ENCODE measurements around the gene ATP6V1E1.

Gene ATP6V1E1

GRCh38 chr22:17633998-17634323, 5.4 kb upstream of the ATP6V1E1 start:
- no peak for DNase-seq (ENCODE audit: low read depth, low spot score)

- no peak for DNase-seq (ENCODE audit: low read depth, low spot score)
Observed at GRCh38 chr22:17633217-17633997, 4.9 kb upstream of the ATP6V1E1 start.

GRCh38 chr22:17631076-17631565, 2.6 kb upstream of the ATP6V1E1 start:
- DNase-seq (ENCODE audit: low read depth, low spot score), result no peak

GRCh38 chr22:17629641-17630040, 1.1 kb upstream of the ATP6V1E1 start:
- DNase-seq (ENCODE audit: low read depth, low spot score), result no peak

- DNase-seq (ENCODE audit: low read depth, low spot score), result no peak
Observed at GRCh38 chr22:17629173-17629489, 582 bp upstream of the ATP6V1E1 start.

- no peak for DNase-seq (ENCODE audit: low read depth, low spot score)
Observed at GRCh38 chr22:17627961-17628405, 566 bp downstream of the ATP6V1E1 start.

- no peak for DNase-seq (ENCODE audit: low read depth, low spot score)
Observed at GRCh38 chr22:17613280-17613679, 15.3 kb downstream of the ATP6V1E1 start.

- no peak for DNase-seq (ENCODE audit: low read depth, low spot score)
Observed at GRCh38 chr22:17612057-17612456, 16.5 kb downstream of the ATP6V1E1 start.

GRCh38 chr22:17607891-17608521, 20.5 kb downstream of the ATP6V1E1 start:
- DNase-seq (ENCODE audit: low read depth, low spot score), result no peak

GRCh38 chr22:17606496-17606895, 22.1 kb downstream of the ATP6V1E1 start:
- DNase-seq (ENCODE audit: low read depth, low spot score), result no peak

- no peak for DNase-seq (ENCODE audit: low read depth, low spot score)
Observed at GRCh38 chr22:17603668-17604067, 24.9 kb downstream of the ATP6V1E1 start.

GRCh38 chr22:17601031-17601430, 27.5 kb downstream of the ATP6V1E1 start:
- DNase-seq (ENCODE audit: low read depth, low spot score), result no peak

GRCh38 chr22:17598318-17598717, 30.2 kb downstream of the ATP6V1E1 start:
- DNase-seq (ENCODE audit: low read depth, low spot score), result no peak

- no peak for DNase-seq (ENCODE audit: low read depth, low spot score)
Observed at GRCh38 chr22:17597217-17597616, 31.3 kb downstream of the ATP6V1E1 start.

- DNase-seq (ENCODE audit: low read depth, low spot score), result no peak
Observed at GRCh38 chr22:17596226-17596625, 32.3 kb downstream of the ATP6V1E1 start.

GRCh38 chr22:17592201-17592600, 36.3 kb downstream of the ATP6V1E1 start:
- no peak for DNase-seq (ENCODE audit: low read depth, low spot score)

GRCh38 chr22:17590586-17590985, 38.0 kb downstream of the ATP6V1E1 start:
- no peak for DNase-seq (ENCODE audit: low read depth, low spot score)

- DNase-seq (ENCODE audit: low read depth, low spot score), result no peak
Observed at GRCh38 chr22:17589810-17590375, 38.7 kb downstream of the ATP6V1E1 start.

GRCh38 chr22:17588606-17589005, 39.9 kb downstream of the ATP6V1E1 start:
- no peak for DNase-seq (ENCODE audit: low read depth, low spot score)

GRCh38 chr22:17587629-17588028, 40.9 kb downstream of the ATP6V1E1 start:
- no peak for DNase-seq (ENCODE audit: low read depth, low spot score)

GRCh38 chr22:17586831-17587440, 41.6 kb downstream of the ATP6V1E1 start:
- no peak for DNase-seq (ENCODE audit: low read depth, low spot score)

GRCh38 chr22:17583151-17583550, 45.4 kb downstream of the ATP6V1E1 start:
- DNase-seq (ENCODE audit: low read depth, low spot score), result no peak

- no peak for DNase-seq (ENCODE audit: low read depth, low spot score)
Observed at GRCh38 chr22:17581631-17582030, 46.9 kb downstream of the ATP6V1E1 start.
